Heart right ventricle (tissue), 16 donors: ENCODE data around the gene MAP3K20. TPM values are rescaled to one million over a fixed set of nuclear protein-coding genes. Genes with fewer than 3 reads are reported as not detected.
"Not testable (repeated sequence)": the region's sequence is repeated elsewhere in the genome, so short reads cannot be mapped to it uniquely, and the experiment has no call there.

ENCODE experiments used
- ATAC-seq, 8 donors: fragments of 200-7000 bp; cut with Tn5 transposase; one replicate each; pipeline ENCODE4 v1.9.1; 2020; ENCODE audit warnings: mild to moderate bottlenecking in 8 of 8, moderate library complexity in 8 of 8, moderate number of reproducible peaks in 1 of 8
- DNase-seq, 2 donors: peaks; one replicate each; pipeline ENCODE4 v3.0.0-alpha.2; 2020
- H3K27ac ChIP-seq, 10 donors: fragments of 200-600 bp; sonication (generic) in 2 of 10; one replicate each; pipeline versions ENCODE4 v1.5.0 to v1.8.0; 2020 to 2022; ENCODE audit warnings: mild to moderate bottlenecking in 3 of 10
- H3K27me3 ChIP-seq, 7 donors: fragments of 200-600 bp; one replicate each; pipeline ENCODE4 v1.8.0; 2021 to 2022; ENCODE audit warnings: mild to moderate bottlenecking in 2 of 7
- H3K36me3 ChIP-seq, 9 donors: fragments of 200-600 bp; sonication (generic) in 1 of 9; one replicate each; pipeline versions ENCODE4 v1.5.0 to v1.8.0; 2020 to 2022; ENCODE audit warnings: mild to moderate bottlenecking in 2 of 9
- H3K4me1 ChIP-seq, 9 donors: fragments of 200-600 bp; sonication (generic) in 1 of 9; one replicate each; pipeline versions ENCODE4 v1.5.0 to v1.8.0; 2020 to 2022; ENCODE audit warnings: mild to moderate bottlenecking in 4 of 9
- H3K4me3 ChIP-seq, 10 donors: fragments of 200-600 bp; sonication (generic) in 2 of 10; one replicate each; pipeline versions ENCODE4 v1.5.0 to v1.8.0; 2020 to 2022; ENCODE audit warnings: mild to moderate bottlenecking in 7 of 10, moderate library complexity in 2 of 10
- H3K9me3 ChIP-seq, 11 donors: fragments of 200-600 bp in 10 of 11; sonication (generic) in 2 of 11; one replicate each; pipeline versions ENCODE4 v1.5.0 to v1.8.0; 2013 to 2022; ENCODE audit warnings: mild to moderate bottlenecking in 2 of 11, control low read depth in 1 of 11, moderate library complexity in 1 of 11
- CTCF ChIP-seq, 9 donors: fragments of 200-600 bp; sonication (generic) in 2 of 9; IDR thresholded peaks; one replicate each; pipeline versions ENCODE4 v1.5.0 to v1.8.0; 2021 to 2022; ENCODE audit warnings: antibody characterized with exemption in 9 of 9, mild to moderate bottlenecking in 5 of 9, moderate library complexity in 1 of 9
- WGBS, 2 donors: extraction: QIAGEN DNeasy Blood & Tissue Kit; methylation state at CpG; one replicate each; pipeline ENCODE4 v1.1.7; 2013; ENCODE audit warnings: inconsistent platforms in 1 of 2; 5-methylcytosine and 5-hydroxymethylcytosine counted together
- intact Hi-C, 10 donors: fragments of 100-400 bp; cut with DNase I; formaldehyde crosslinking; loops; one replicate each; pipeline versions ENCODE4 v1.11.1 to v1.14.2; 2022
- polyA plus RNA-seq, 2 donors: library from polyadenylated mRNA; stranded (reverse); fragments of 200-250 nt; gene quantifications; one replicate each; pipeline ENCODE4 v1.2.3, GENCODE V29; 2013
- total RNA-seq, 10 donors: library from RNA; stranded (reverse); fragmentation: NEBNext Ultra II Directional in 3 of 10; extraction: Animal tissue kit (Norgen Biotek cat#: 25700) in 3 of 10; gene quantifications; one replicate each; pipeline versions ENCODE4 v1.2.1 to v1.2.4, GENCODE V29; 2021 to 2023
- donor health status: Arrhythmogenic right ventricular cardiomyopathy.
- donor health status: ischemic (EF 13 %, LVEDD 7.1; RV severe dilation, severe dysfunction).
- donor health status: healthy with polysubstance abuse.
- donor health status: DM: no; HTN: yes; CAD: no.
- donor health status: DM: no; HTN: no; CAD: no.
- donor health status: ischemic (EF 25% LVEDD 6.9; RV normal size, moderate dysfunction).
- donor health status: ischemic (EF 25% LVEDD 5.7; RV mildly dilated, moderate dysfunction).
- donor health status: healthy.
- donor health status: DM: yes; HTN: yes; CAD: no.
- donor health status: Ischemic cardiomyopathy.
- donor health status: ischemic (EF 35%, LVEDD 5.7; RV mildly dilated, moderate dysfunction).
- donor health status: nonischemic (EF 11% LVEDD 7.7; RV severe dilation, severe dysfunction).
- donor health status: DM: yes; HTN: yes; CAD: no.
- donor health status: PGD.
- donor health status: ischemic (EF 29% LVEDD 5.4; RV normal size, mild dysfunction).
- donor health status: nonischemic (EF 23%, LVEDD 6.1; RV moderate dilation, normal function).

MAP3K20 gene
- total and polyA plus RNA-seq, 12 donors = 63.2 to 560 (median 420) TPM

DNA sequence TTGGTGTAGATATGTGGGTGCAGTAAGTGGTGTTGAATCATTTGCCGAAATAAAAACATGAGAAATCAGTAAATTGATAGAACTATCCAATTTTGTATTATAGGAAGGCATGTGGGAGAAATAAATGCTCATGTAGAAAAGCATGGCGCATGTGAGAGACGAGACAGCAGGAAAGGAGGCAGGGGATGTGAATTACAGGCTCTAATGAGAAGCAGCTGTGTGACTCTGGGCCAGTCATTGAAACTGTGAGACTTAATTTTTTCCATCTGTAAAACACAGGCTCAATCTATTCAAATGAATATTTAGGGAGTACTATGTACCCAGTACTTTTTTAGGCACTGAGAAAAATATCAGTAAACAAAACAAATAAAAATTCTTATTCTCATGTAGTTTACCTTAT lies 42.6 kb upstream of the MAP3K20 start:
- no peak for DNase-seq
- H3K27me3 ChIP-seq = no peaks in the 10 kb centered on the region
- H3K4me1 ChIP-seq = peaks cover 5 to 59% (median 32%) of the 10 kb centered on the region in 9 donors
- H3K9me3 ChIP-seq = no peaks in the 10 kb centered on the region
- peaks cover 0 to 11% (median 0%) of the 10 kb centered on the region in 9 donors for H3K36me3 ChIP-seq
- H3K4me3 ChIP-seq = no peak overlapping the region
- H3K27ac ChIP-seq = no peak overlapping the region
- no peak for ATAC-seq
- 97% methylated on average over 3 of the region's 3 CpGs for WGBS, 2 donors
- TF ChIP-seq CTCF (IDR thresholded peaks at IDR 0.05) = no peak
- intact Hi-C loops = loop anchor here in 2 of 10 donors (5.0 to 10.0 kb wide), 2 partner anchors 39 to 52 kb away; no protein-coding TSS in a partner anchor

GRCh38 chr2:173034143-173034542 lies 41.5 kb upstream of the MAP3K20 start:
- DNase-seq (peak in 1 of 2 donors; percentile 15), ATAC-seq (peak in 1 of 8 donors; percentile 63)
- intact Hi-C loops = loop anchor here in 2 of 10 donors (5.0 to 10.0 kb wide), 2 partner anchors 38 to 51 kb away; no protein-coding TSS in a partner anchor
- Histone ChIP-seq H3K27me3 (no peaks in the 10 kb centered on the region), H3K4me1 (peaks cover 0 to 57% (median 25%) of the 10 kb centered on the region in 9 donors), H3K27ac (peak overlapping the region in 4 of 10 donors; percentile 12 to 44 (median 33)), H3K9me3 (no peaks in the 10 kb centered on the region), H3K36me3 (peaks cover 0 to 11% (median 0%) of the 10 kb centered on the region in 9 donors), H3K4me3 (no peak overlapping the region)
- no peak for TF ChIP-seq CTCF (IDR thresholded peaks at IDR 0.05)
- 44 to 60% methylated on average over 7 of the region's 7 CpGs for WGBS, 2 donors

GRCh38 chr2:173037245-173038120 lies 38.2 kb upstream of the MAP3K20 start:
- H3K4me3 ChIP-seq = no peak overlapping the region
- no peak for TF ChIP-seq CTCF (IDR thresholded peaks at IDR 0.05)
- H3K27me3 ChIP-seq = no peaks in the 10 kb centered on the region
- H3K27ac ChIP-seq = peak overlapping the region; percentile 6 to 80 (median 55)
- 24 to 34% methylated on average over 12 of the region's 12 CpGs for WGBS, 2 donors
- no peaks in the 10 kb centered on the region for H3K36me3 ChIP-seq
- ATAC-seq (peak; percentile 60 to 90 (median 78)), DNase-seq (peak in 1 of 2 donors; percentile 15)
- H3K4me1 ChIP-seq = peaks cover 0 to 42% (median 22%) of the 10 kb centered on the region in 9 donors
- intact Hi-C loops = loop anchor here in 3 of 10 donors (5.0 to 10.0 kb wide), 3 partner anchors 35 to 47 kb away; partner anchors contain the start of gene MAP3K20 (in 1 of the 3)
- no peaks in the 10 kb centered on the region for H3K9me3 ChIP-seq

DNA sequence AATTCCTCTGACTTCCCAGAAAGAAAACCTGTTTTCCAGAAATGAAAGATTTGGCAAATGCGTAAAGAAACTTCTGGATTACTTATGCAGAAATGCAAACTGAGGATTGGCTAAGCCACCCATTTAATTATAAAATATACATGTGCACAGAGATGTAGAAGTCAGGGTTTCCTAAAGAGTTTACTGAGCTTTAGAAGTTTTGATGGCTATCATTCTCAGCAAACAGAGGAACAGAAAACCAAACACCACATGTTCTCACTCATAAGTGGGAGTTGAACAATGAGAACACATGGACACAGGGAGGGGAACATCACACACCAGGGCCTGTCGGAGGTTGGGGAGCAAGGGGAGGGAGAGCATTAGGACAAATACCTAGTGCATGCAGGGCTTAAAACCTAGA lies 37.4 kb upstream of the MAP3K20 start:
- Histone ChIP-seq H3K4me1 (peaks cover 0 to 44% (median 22%) of the 10 kb centered on the region in 9 donors), H3K27ac (peak overlapping the region in 7 of 10 donors; percentile 49 to 80 (median 63))
- not testable (repeated sequence) for ATAC-seq, H3K9me3 ChIP-seq, H3K27me3 ChIP-seq, H3K36me3 ChIP-seq, DNase-seq, H3K4me3 ChIP-seq
- 67 to 70% methylated on average over 2 of the region's 2 CpGs for WGBS, 2 donors
- intact Hi-C loops = loop anchor here in 3 of 10 donors (5.0 to 10.0 kb wide), 3 partner anchors 34 to 47 kb away; partner anchors contain the start of gene MAP3K20 (in 1 of the 3)
